ENCODE data around the gene C14orf119.

GRCh38 chr14:23130871-23131270 is 35.6 kb downstream of the C14orf119 start:
- TF ChIP-seq POLR2A (IDR thresholded peaks at IDR 0.05) (no peak), CTCF (IDR thresholded peaks at IDR 0.05) (no peak)

Measured in adrenal gland (tissue), 5 donors.